ENCODE measurements around the gene THADA.

DNA sequence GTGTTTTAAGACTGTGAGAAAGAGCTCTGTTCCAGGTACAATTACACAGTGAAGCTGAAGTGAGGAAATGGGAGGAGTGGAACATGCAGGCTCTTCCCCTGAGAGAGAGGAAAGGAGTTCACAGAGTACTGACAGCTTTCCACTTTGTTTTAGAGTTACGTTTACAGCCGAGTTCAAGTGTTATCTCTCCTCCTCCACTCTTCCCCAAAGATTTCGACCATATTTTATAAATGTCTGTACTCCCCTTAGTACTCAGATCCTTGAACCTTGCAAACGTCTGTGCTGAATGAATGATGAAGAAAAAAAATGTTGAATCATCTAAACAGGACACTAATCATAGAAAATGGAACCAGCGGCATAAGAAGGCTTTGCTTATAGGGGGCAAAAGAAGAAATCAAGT is 121.6 kb downstream of the THADA start:
- TF ChIP-seq, protein P1, sequence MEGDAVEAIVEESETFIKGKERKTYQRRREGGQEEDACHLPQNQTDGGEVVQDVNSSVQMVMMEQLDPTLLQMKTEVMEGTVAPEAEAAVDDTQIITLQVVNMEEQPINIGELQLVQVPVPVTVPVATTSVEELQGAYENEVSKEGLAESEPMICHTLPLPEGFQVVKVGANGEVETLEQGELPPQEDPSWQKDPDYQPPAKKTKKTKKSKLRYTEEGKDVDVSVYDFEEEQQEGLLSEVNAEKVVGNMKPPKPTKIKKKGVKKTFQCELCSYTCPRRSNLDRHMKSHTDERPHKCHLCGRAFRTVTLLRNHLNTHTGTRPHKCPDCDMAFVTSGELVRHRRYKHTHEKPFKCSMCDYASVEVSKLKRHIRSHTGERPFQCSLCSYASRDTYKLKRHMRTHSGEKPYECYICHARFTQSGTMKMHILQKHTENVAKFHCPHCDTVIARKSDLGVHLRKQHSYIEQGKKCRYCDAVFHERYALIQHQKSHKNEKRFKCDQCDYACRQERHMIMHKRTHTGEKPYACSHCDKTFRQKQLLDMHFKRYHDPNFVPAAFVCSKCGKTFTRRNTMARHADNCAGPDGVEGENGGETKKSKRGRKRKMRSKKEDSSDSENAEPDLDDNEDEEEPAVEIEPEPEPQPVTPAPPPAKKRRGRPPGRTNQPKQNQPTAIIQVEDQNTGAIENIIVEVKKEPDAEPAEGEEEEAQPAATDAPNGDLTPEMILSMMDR (IDR thresholded peaks at IDR 0.05): no peak
- no peak for TF ChIP-seq EP300 (IDR thresholded peaks at IDR 0.05)
